A549 (cell line): Measurements from ENCODE around the gene KRT38. TPM values are rescaled to one million over a fixed set of nuclear protein-coding genes. Genes with fewer than 3 reads are reported as not detected.

ENCODE experiments used
- ATAC-seq, 2 experiments: fragments of 200-7000 bp in 1 of 2; fragments of >200 bp in 1 of 2; cut with Nextera tagmentation in 1 of 2; cut with Tn5 transposase in 1 of 2; 3 replicates each; pipeline versions ENCODE4 v1.8.0 to v1.9.1; 2018 to 2020; ENCODE audit warnings: mild to moderate bottlenecking in 1 of 2, moderate library complexity in 1 of 2
- CTCF ChIA-PET: fragments of 300-600 bp; sonication (Branson Sonifier 250); formaldehyde crosslinking; extraction: SDS; loops from one replicate; lab custom pipeline; 2021; ENCODE audit warnings: antibody characterized with exemption, inconsistent platforms; lab: Yijun Ruan, JAX
- POLR2A ChIA-PET: fragments of 350-600 bp; formaldehyde crosslinking; extraction: SDS; loops from one replicate; lab custom pipeline; 2021; ENCODE audit warnings: antibody characterized with exemption, inconsistent platforms; lab: Yijun Ruan, JAX
- DNase-seq, 2 experiments: peaks; one replicate each; pipeline versions ENCODE4 v3.0.0 to v3.0.0-alpha.2; 2011 to 2016; ENCODE audit warnings: low read depth in 1 of 2, low spot score in 1 of 2
- FAIRE-seq: peaks from 2 replicates; lab custom pipeline; 2011; peaks lifted over from hg19 to GRCh38; lab: Jason Lieb, UNC
- H3K27ac ChIP-seq, 2 experiments: fragments of >200 bp; sonication (Bioruptor Twin); formaldehyde crosslinking; 3 replicates each; pipeline ENCODE4 v1.5.1; 2016 to 2017
- H3K4me1 ChIP-seq: fragments of >200 bp; sonication (Bioruptor Twin); formaldehyde crosslinking; 3 replicates; pipeline ENCODE4 v1.6.1; 2016
- H3K4me2 ChIP-seq: fragments of >200 bp; sonication (Bioruptor Twin); formaldehyde crosslinking; 3 replicates; pipeline ENCODE4 v1.6.1; 2016
- H3K4me3 ChIP-seq: fragments of >200 bp; sonication (Bioruptor Twin); formaldehyde crosslinking; 3 replicates; pipeline ENCODE4 v1.5.1; 2016
- H3K9me3 ChIP-seq: fragments of >200 bp; sonication (Bioruptor Twin); formaldehyde crosslinking; 3 replicates; pipeline ENCODE4 v1.6.1; 2016
- CBX8 ChIP-seq: fragments of 200-600 bp; sonication (generic); IDR thresholded peaks from 2 replicates; pipeline ENCODE4 v1.6.1; 2016
- CEBPB ChIP-seq, 2 experiments: fragments of >200 bp in 1 of 2; sonication (Bioruptor Twin) in 1 of 2; formaldehyde crosslinking in 1 of 2; IDR thresholded peaks; 2 replicates each; pipeline ENCODE4 v1.6.1; 2012 to 2016
- CHD2 ChIP-seq: fragments of 150-350 bp; IDR thresholded peaks from 2 replicates; pipeline ENCODE4 v1.6.1; 2014; ENCODE audit warnings: low read length; ENCODE audit not compliant: partially characterized antibody
- EHF ChIP-seq: fragments of 250-450 bp; sonication (Bioruptor Pico); IDR thresholded peaks from 2 replicates; pipeline ENCODE4 v1.5.0; 2020; ENCODE audit warnings: mild to moderate bottlenecking
- ESRRA ChIP-seq: fragments of 150-350 bp; IDR thresholded peaks from 2 replicates; pipeline ENCODE4 v1.6.1; 2014; ENCODE audit warnings: mild to moderate bottlenecking, low read length, borderline replicate concordance
- FOSL2 ChIP-seq, 2 experiments: fragments of 450-650 bp in 1 of 2; fragments of >200 bp in 1 of 2; sonication (Bioruptor Twin) in 1 of 2; formaldehyde crosslinking; IDR thresholded peaks; 2 replicates each; pipeline versions ENCODE4 v1.5.0 to v1.6.1; 2016 to 2020; ENCODE audit warnings: mild to moderate bottlenecking in 1 of 2, moderate library complexity in 1 of 2
- FOXS1 ChIP-seq: fragments of 250-450 bp; sonication (Bioruptor Pico); IDR thresholded peaks from 2 replicates; pipeline ENCODE4 v1.5.0; 2020; ENCODE audit warnings: mild to moderate bottlenecking, moderate library complexity
- GATA3 ChIP-seq: IDR thresholded peaks from 2 replicates; pipeline ENCODE4 v1.6.1; 2012; ENCODE audit warnings: borderline replicate concordance
- HDAC2 ChIP-seq: fragments of 200-600 bp; sonication (generic); IDR thresholded peaks from 2 replicates; pipeline ENCODE4 v1.6.1; 2016
- HOXB5 ChIP-seq: fragments of 250-450 bp; sonication (Bioruptor Pico); IDR thresholded peaks from 2 replicates; pipeline ENCODE4 v1.5.0; 2020; ENCODE audit warnings: mild to moderate bottlenecking, moderate library complexity
- JUN ChIP-seq, 2 experiments: fragments of >200 bp; sonication (Bioruptor Twin); formaldehyde crosslinking; IDR thresholded peaks; 2 replicates in 1 of 2; 3 replicates in 1 of 2; pipeline ENCODE4 v1.6.1; 2016 to 2017
- JUNB ChIP-seq: fragments of >200 bp; sonication (Bioruptor Twin); formaldehyde crosslinking; IDR thresholded peaks from 2 replicates; pipeline ENCODE4 v1.6.1; 2016
- MAFK ChIP-seq: fragments of 450-650 bp; IDR thresholded peaks from 2 replicates; pipeline ENCODE4 v1.6.1; 2014; ENCODE audit not compliant: partially characterized antibody
- NFE2L2 ChIP-seq: fragments of 150-350 bp; conservative IDR thresholded peaks from 2 replicates; pipeline ENCODE4 v1.6.1; 2014; ENCODE audit warnings: low read length
- PHF8 ChIP-seq: fragments of 200-600 bp; sonication (generic); IDR thresholded peaks from 2 replicates; pipeline ENCODE4 v1.6.1; 2016; ENCODE audit warnings: low read depth, mild to moderate bottlenecking, antibody characterized with exemption, moderate library complexity, borderline replicate concordance
- POLR2A ChIP-seq: IDR thresholded peaks from 2 replicates; pipeline ENCODE4 v1.6.1; 2012; ENCODE audit warnings: mild to moderate bottlenecking, low read length
- RFX5 ChIP-seq: fragments of 450-650 bp; IDR thresholded peaks from 2 replicates; pipeline ENCODE4 v1.7.1; 2014; ENCODE audit warnings: antibody characterized with exemption, mild to moderate bottlenecking, moderate library complexity
- RNF2 ChIP-seq: fragments of 200-600 bp; sonication (generic); IDR thresholded peaks from 2 replicates; pipeline ENCODE4 v1.6.1; 2016; ENCODE audit warnings: low read depth, mild to moderate bottlenecking, antibody characterized with exemption, moderate library complexity, borderline replicate concordance
- SREBF2 ChIP-seq: fragments of 450-650 bp; IDR thresholded peaks from 2 replicates; pipeline ENCODE4 v1.6.1; 2014; ENCODE audit warnings: mild to moderate bottlenecking, moderate library complexity
- TFCP2L1 ChIP-seq: fragments of 250-450 bp; sonication (Bioruptor Pico); IDR thresholded peaks from 2 replicates; pipeline ENCODE4 v1.5.0; 2021; ENCODE audit warnings: mild to moderate bottlenecking
- TP53 ChIP-seq: fragments of 250-450 bp; sonication (Bioruptor Pico); IDR thresholded peaks from 2 replicates; pipeline ENCODE4 v1.5.0; 2021; ENCODE audit warnings: mild to moderate bottlenecking, moderate library complexity
- ZNF302 ChIP-seq: fragments of 250-450 bp; sonication (Bioruptor Pico); IDR thresholded peaks from 2 replicates; pipeline ENCODE4 v1.9.0; 2021; ENCODE audit warnings: inconsistent platforms, mild to moderate bottlenecking, moderate library complexity
- ZSCAN20 ChIP-seq: fragments of 250-450 bp; sonication (Bioruptor Pico); IDR thresholded peaks from 2 replicates; pipeline ENCODE4 v1.8.0; 2022; ENCODE audit warnings: mild to moderate bottlenecking, moderate library complexity
- WGBS: methylation state at CpG from one replicate; pipeline ENCODE4 v1.1.6; 2017; ENCODE audit errors: missing lambda C conversion rate; 5-methylcytosine and 5-hydroxymethylcytosine counted together
- polyA plus RNA-seq, 4 experiments: library from polyadenylated mRNA; depleted of rRNA in 3 of 4; stranded (reverse); fragments of >200 nt; fragmentation: RNase III in 1 of 4; extraction: RNeasy Plus Mini Kit Qiagen cat#74134 plus additional on column Dnase treatment in 1 of 4; gene quantifications; 2 replicates in 3 of 4; 3 replicates in 1 of 4; pipeline ENCODE4 v1.2.3, GENCODE V29; 2011 to 2017
- TF ChIP-seq, protein P1 (sequence below): fragments of 200-600 bp; sonication (generic); IDR thresholded peaks from 2 replicates; pipeline ENCODE4 v1.6.1; 2016; ENCODE audit warnings: antibody characterized with exemption, mild to moderate bottlenecking, moderate library complexity
- TF ChIP-seq, protein P2 (sequence below): fragments of >200 bp; sonication (Bioruptor Twin); formaldehyde crosslinking; IDR thresholded peaks from 3 replicates; pipeline ENCODE4 v1.6.1; 2016
- TF ChIP-seq, protein P3 (sequence below): fragments of 150-350 bp; IDR thresholded peaks from 2 replicates; pipeline ENCODE4 v1.6.1; 2014; ENCODE audit warnings: low read depth, mild to moderate bottlenecking, low read length
- TF ChIP-seq, protein P4 (sequence below): fragments of >200 bp; sonication (Bioruptor Twin); formaldehyde crosslinking; IDR thresholded peaks from 2 replicates; pipeline ENCODE4 v1.6.1; 2016
- TF ChIP-seq, protein P5 (sequence below): IDR thresholded peaks from 2 replicates; pipeline ENCODE4 v1.6.1; 2012

KRT38 gene
- polyA plus RNA-seq, 2 of the 4 experiments (the other 2 are of a cell fraction), result not detected

DNA sequence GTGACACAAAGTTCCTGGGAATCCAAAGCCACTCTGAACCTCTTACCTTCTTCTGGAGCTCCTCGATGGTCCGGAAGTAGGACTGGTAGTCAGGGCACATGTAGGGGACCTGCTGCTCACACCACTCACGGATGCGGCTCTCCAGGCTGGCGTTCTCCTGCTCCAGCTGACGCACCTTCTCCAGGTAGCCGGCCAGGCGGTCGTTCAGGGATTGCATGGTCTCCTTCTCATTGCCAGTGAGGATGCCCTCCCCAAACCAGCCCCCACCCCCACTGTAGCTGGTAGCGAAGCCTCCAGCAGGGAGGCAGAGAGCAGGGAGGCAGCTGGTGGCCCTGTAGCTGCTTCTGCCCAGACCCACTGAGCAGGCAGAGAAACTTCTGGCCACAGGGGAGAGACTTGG is 39.8 kb upstream of the KRT38 start:
- H3K9me3 ChIP-seq, result no peaks in the 10 kb centered on the region
- ATAC-seq (no peak), FAIRE-seq (no peak), DNase-seq (no peak)
- 78% methylated on average over 10 of the region's 10 CpGs for WGBS
- H3K27ac ChIP-seq, result no peak overlapping the region
- TF ChIP-seq NFE2L2, result no peak
- TF ChIP-seq JUN (IDR thresholded peaks at IDR 0.05), result no peak
- no peak for TF ChIP-seq CBX8
- TF ChIP-seq, protein P1, sequence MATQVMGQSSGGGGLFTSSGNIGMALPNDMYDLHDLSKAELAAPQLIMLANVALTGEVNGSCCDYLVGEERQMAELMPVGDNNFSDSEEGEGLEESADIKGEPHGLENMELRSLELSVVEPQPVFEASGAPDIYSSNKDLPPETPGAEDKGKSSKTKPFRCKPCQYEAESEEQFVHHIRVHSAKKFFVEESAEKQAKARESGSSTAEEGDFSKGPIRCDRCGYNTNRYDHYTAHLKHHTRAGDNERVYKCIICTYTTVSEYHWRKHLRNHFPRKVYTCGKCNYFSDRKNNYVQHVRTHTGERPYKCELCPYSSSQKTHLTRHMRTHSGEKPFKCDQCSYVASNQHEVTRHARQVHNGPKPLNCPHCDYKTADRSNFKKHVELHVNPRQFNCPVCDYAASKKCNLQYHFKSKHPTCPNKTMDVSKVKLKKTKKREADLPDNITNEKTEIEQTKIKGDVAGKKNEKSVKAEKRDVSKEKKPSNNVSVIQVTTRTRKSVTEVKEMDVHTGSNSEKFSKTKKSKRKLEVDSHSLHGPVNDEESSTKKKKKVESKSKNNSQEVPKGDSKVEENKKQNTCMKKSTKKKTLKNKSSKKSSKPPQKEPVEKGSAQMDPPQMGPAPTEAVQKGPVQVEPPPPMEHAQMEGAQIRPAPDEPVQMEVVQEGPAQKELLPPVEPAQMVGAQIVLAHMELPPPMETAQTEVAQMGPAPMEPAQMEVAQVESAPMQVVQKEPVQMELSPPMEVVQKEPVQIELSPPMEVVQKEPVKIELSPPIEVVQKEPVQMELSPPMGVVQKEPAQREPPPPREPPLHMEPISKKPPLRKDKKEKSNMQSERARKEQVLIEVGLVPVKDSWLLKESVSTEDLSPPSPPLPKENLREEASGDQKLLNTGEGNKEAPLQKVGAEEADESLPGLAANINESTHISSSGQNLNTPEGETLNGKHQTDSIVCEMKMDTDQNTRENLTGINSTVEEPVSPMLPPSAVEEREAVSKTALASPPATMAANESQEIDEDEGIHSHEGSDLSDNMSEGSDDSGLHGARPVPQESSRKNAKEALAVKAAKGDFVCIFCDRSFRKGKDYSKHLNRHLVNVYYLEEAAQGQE, result no peak
- TF ChIP-seq, protein P2, sequence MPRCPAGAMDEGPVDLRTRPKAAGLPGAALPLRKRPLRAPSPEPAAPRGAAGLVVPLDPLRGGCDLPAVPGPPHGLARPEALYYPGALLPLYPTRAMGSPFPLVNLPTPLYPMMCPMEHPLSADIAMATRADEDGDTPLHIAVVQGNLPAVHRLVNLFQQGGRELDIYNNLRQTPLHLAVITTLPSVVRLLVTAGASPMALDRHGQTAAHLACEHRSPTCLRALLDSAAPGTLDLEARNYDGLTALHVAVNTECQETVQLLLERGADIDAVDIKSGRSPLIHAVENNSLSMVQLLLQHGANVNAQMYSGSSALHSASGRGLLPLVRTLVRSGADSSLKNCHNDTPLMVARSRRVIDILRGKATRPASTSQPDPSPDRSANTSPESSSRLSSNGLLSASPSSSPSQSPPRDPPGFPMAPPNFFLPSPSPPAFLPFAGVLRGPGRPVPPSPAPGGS, result no peak
- no peak for TF ChIP-seq ZNF302 (CRISPR knock-in tag)
- no peak for TF ChIP-seq TFCP2L1 (CRISPR knock-in tag)
- TF ChIP-seq ZSCAN20 (CRISPR knock-in tag), result no peak
- TF ChIP-seq GATA3, result no peak
- no peak for TF ChIP-seq PHF8
- TF ChIP-seq HDAC2, result no peak
- TF ChIP-seq ESRRA, result no peak
- ChIA-PET CTCF (interaction anchor here (0.7 to 3.8 kb wide), 7 partner anchors 9 to 182 kb away, joined by 3 to 20 read pairs (median 4); partner anchors contain the start of gene KRT36), POLR2A (no interaction called here)
- H3K4me3 ChIP-seq, result no peak overlapping the region
- H3K4me1 ChIP-seq, result no peaks in the 10 kb centered on the region
- no peak overlapping the region for H3K4me2 ChIP-seq

DNA sequence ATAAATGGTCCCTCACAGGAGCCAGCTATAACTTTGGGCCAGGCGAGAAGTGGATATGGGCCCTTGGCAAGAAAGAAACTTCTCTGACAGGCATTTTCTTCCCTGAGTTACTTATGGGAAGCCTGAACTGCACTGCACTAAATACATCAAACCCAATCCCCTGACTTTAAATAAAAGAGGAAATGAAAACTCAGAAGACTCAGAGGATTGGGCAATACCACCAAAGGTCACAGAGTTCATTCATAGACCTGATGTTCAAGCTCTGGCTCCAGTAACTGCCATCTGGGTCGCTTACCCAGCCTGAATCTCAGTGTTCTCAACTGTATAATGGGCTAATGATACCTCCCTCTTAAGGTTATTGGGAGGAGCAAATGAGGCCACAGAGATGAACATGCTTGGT is 39.4 kb upstream of the KRT38 start:
- Histone ChIP-seq H3K4me2 (no peak overlapping the region), H3K9me3 (no peaks in the 10 kb centered on the region), H3K4me3 (no peak overlapping the region), H3K4me1 (no peaks in the 10 kb centered on the region), H3K27ac (no peak overlapping the region)
- WGBS, result 52% methylated on average over 2 of the region's 2 CpGs
- ChIA-PET POLR2A (no interaction called here), CTCF (interaction anchor here (0.7 to 3.8 kb wide), 6 partner anchors 10 to 182 kb away, joined by 3 to 20 read pairs (median 5); partner anchors contain the start of gene KRT36)
- DNase-seq (no peak), ATAC-seq (no peak), FAIRE-seq (no peak)
- TF ChIP-seq, protein P3, sequence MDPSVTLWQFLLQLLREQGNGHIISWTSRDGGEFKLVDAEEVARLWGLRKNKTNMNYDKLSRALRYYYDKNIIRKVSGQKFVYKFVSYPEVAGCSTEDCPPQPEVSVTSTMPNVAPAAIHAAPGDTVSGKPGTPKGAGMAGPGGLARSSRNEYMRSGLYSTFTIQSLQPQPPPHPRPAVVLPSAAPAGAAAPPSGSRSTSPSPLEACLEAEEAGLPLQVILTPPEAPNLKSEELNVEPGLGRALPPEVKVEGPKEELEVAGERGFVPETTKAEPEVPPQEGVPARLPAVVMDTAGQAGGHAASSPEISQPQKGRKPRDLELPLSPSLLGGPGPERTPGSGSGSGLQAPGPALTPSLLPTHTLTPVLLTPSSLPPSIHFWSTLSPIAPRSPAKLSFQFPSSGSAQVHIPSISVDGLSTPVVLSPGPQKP, result no peak
- TF ChIP-seq, protein P4, sequence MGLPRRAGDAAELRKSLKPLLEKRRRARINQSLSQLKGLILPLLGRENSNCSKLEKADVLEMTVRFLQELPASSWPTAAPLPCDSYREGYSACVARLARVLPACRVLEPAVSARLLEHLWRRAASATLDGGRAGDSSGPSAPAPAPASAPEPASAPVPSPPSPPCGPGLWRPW, result no peak
- no peak for TF ChIP-seq FOSL2 (IDR thresholded peaks at IDR 0.05)
- no peak for TF ChIP-seq FOSL2 (CRISPR knock-in tag; IDR thresholded peaks at IDR 0.05)
- TF ChIP-seq RNF2, result no peak
- no peak for TF ChIP-seq CHD2
- no peak for TF ChIP-seq MAFK
- TF ChIP-seq RFX5, result no peak
- no peak for TF ChIP-seq SREBF2
- TF ChIP-seq FOXS1 (CRISPR knock-in tag), result no peak
- TF ChIP-seq EHF, result no peak
- TF ChIP-seq HOXB5, result no peak
- TF ChIP-seq, protein P1, result no peak
- TF ChIP-seq POLR2A, result no peak
- no peak for TF ChIP-seq CEBPB (IDR thresholded peaks at IDR 0.05)
- no peak for TF ChIP-seq TP53 (CRISPR knock-in tag)
- TF ChIP-seq JUN (IDR thresholded peaks at IDR 0.05), result no peak
- no peak for TF ChIP-seq JUNB
- TF ChIP-seq, protein P5, sequence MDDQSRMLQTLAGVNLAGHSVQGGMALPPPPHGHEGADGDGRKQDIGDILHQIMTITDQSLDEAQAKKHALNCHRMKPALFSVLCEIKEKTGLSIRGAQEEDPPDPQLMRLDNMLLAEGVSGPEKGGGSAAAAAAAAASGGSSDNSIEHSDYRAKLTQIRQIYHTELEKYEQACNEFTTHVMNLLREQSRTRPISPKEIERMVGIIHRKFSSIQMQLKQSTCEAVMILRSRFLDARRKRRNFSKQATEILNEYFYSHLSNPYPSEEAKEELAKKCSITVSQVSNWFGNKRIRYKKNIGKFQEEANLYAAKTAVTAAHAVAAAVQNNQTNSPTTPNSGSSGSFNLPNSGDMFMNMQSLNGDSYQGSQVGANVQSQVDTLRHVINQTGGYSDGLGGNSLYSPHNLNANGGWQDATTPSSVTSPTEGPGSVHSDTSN, result no peak
